GM19023 (cell line): ENCODE measurements around the gene MUS81.
"Not testable (repeated sequence)": the region's sequence is repeated elsewhere in the genome, so short reads cannot be mapped to it uniquely, and the experiment has no call there.

Experiments
- ATAC-seq: cut with Tn5 transposase; IDR thresholded peaks from one replicate; pipeline ENCODE4 v1.9.1; 2021; ENCODE audit warnings: mild to moderate bottlenecking, moderate library complexity; ENCODE audit not compliant: unreplicated experiment

The MUS81 gene, protein sequence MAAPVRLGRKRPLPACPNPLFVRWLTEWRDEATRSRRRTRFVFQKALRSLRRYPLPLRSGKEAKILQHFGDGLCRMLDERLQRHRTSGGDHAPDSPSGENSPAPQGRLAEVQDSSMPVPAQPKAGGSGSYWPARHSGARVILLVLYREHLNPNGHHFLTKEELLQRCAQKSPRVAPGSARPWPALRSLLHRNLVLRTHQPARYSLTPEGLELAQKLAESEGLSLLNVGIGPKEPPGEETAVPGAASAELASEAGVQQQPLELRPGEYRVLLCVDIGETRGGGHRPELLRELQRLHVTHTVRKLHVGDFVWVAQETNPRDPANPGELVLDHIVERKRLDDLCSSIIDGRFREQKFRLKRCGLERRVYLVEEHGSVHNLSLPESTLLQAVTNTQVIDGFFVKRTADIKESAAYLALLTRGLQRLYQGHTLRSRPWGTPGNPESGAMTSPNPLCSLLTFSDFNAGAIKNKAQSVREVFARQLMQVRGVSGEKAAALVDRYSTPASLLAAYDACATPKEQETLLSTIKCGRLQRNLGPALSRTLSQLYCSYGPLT

DNA sequence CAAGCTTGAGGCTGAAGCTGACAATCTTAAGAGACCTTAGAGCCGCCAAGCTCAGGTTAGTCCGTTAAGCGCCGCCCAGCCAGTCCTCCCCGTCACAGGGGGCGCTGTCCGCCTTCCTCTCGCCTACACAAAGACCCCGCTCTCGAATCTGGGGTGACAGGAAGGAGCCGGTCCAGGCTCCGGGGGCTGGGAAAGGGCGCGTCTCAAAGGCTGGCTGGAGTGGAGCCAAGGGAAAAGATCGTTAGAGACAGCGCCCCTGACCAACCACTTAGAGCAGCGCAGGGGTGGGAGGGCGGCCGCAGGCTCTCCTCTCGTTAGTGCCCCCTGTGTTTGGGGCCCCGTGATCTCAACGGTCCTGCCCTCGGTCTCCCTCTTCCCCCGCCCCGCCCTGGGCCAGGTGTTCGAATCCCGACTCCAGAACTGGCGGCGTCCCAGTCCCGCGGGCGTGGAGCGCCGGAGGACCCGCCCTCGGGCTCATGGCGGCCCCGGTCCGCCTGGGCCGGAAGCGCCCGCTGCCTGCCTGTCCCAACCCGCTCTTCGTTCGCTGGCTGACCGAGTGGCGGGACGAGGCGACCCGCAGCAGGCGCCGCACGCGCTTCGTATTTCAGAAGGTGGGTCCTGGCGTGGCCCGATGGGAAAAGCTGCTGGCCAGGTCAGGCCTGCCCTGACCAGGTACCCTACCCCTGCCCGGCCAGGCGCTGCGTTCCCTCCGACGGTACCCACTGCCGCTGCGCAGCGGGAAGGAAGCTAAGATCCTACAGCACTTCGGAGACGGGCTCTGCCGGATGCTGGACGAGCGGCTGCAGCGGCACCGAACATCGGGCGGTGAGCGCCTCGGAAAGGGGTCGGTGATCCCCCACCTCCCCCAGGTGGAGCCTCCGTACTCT, at the start of gene MUS81:
Gene MUS81, plus strand, starts transcription at position 156 of the 887 bp plus-strand sequence. Its CDS starts 321 bp downstream, at position 477.
- peak; percentile 30 for ATAC-seq

DNA sequence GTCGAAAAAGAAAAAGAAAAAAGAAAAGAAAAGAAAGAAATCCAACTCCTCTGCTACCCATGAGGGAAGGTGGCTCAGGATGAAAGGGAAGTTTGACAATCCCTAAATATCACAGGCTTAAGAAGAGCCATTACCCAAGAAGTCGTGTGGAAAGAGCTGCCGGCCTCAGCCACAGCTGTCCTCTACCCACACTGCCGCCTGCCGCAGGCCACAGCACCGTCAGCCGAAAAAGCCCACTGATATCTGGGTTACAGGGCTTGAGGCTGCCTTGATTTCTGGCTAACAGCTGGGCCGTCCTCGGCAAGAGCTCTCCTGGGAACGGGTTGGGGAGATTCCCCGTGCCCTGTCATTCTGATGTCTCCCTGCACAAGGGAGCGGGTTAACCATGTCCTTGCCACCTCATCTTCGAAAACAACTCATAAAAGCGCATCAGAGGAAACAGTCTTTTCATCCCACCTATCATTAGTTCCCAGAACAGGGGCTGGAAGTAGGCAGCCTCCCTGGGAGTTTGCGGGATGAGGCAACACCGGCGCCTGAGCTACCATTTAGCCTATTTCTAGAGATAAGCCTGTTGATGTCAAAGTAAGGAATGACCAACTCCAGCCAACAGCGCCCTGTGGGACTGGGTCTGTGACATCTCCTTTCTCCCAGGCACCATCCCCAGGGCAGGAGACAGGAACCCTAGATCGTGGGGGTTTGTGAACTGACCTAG, 48.3 kb upstream of the MUS81 start:
- no peak for ATAC-seq

DNA sequence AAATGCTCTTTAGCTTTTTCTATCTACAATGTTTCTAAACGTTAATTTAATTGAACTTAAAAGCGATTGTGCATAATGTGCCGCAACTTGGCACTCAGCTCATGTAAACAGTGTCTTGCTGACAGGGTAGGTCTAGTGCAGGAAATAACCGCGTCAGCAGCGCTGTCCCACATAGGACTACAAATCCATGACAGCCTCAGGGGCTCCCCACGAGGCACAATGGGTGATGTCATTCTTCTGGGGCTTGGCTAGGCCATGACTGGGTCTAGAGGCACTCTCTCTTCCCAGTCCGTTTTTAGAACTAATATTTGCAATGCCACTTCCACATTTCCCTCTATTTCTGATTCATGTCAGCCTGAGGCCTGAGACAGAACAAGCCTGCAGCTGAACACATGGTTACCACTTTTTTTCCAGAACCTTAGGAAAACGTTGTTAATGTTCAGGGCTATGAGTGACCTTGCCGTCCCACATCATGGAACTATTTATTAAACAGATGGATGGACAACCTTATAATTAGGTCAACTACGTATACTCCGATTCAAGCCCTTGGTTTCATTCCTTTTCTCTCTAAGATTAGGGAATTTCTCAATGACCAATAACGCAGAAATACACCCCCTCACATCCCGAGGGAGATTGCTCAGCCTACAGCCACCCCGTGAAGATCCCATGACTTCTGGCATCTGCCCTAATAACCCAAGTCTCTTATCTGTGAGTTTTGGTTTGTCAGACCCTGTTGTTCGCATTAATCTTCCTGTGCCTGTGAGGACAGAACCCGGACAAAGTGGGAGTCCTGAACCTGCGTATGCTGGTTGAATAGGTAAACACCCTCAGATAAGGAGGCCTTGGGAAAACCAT, 45.9 kb upstream of the MUS81 start:
- no peak for ATAC-seq

DNA sequence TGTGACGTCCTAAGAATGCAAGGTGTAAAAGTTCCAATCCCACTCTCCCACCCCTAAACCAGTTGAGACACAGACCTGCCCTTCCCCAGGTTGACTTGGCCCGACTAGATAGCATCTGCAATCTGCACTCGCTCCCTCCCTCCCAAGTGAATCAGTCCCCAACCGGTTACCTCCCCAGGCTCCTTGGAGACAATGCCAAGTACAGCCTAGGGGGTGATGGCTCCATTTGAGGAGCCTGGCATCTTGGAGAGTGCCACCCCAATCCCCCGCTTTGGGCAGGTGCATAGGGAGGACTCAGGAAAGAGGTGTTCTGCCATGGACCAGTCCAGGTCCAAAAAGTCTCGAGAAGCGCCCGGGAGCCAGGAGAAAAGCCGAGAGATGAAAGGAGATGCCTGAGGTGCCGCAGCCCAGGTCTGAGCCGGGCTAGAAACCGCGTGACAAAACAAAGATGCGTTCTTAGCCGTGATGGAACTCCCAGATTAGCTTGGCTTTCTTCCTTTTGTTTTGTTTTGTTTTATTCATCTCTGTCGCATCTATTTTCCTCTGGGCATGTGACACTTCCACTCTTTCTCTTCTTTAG, 45.2 kb upstream of the MUS81 start:
- ATAC-seq = no peak

DNA sequence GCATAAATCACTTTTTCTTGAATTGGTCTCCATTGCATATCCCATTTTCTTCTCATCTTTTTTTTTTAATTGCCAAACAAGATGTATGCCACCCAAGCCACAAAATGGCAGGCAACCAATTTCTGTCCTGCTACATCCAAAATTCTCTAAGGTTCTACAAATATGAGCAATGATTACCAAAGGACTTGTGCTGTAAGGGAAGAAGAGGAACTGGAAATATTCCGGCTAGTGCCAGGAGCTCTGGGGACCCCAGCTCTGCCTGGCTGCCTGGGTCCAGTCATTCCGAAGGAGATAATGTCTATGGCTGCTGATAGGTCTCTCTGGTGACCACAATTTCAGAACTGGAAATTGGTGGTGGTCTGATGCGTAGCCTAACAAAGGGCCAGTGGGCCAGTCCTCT, 43.5 kb upstream of the MUS81 start:
- no peak for ATAC-seq

DNA sequence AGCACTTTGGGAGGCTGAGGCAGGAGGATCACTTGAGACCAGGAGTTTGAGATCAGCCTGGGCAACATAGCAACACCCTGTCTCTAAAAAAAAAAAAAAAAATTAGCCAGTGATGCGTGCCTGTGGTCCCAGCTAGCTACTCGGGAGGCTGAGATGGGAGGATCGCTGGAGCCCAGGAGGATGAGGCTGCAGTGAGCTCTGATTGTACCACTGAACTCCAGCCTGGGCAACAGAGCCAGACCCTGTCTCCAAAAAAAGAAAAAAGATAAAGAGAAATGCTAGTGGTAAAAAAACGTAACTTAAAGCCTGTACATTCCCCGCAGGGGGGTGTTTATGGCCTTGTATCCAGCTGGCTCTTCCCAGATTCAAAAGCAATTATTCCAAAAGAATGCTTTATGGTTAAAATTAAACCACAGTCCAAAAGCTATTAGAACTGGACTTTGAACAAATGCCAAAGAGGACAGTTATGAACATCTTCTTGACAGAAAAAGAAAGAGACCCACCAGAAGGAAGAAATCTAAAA, 42.9 kb upstream of the MUS81 start:
- no peak for ATAC-seq

DNA sequence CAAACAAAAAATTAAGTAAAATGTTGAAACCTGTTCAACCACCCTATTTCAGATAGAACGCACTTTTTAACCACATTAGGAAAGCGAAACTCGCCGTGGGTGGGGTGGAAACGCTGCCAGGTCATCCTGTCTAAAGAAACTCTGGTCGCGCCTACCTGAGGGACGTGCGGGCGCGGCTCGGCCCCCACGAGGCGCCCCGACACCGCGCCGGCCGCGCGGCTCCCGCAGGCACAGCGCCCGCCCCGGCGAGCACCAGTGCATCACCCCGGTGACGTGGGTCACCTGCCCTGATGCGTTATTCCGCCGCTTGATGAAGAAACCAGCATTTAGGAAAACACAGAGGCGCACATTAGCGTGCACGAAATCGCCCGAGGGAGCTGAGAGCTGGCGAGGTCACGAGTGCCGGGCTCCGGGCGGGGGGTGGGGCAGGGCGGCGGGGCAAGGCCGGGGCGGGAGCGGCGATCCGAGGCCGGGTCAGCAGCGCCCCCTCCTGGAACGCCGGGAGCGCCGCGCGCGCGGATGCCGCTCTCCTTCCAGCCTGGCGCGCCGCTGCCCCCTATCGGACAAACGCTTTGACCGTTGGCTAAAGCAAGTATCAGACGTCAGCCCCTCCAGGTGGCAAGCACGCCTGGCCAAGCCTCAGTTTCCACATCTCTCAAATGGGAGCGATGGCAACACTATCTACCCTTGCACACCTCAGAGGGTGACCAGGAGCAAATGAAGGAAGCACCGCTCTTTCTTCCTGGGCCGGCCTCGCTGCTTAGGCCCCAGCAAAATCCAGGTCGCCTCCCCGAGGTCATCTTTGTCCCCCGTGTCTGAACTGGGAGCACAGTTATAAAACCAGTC, 42.2 kb upstream of the MUS81 start:
- no peak for ATAC-seq

DNA sequence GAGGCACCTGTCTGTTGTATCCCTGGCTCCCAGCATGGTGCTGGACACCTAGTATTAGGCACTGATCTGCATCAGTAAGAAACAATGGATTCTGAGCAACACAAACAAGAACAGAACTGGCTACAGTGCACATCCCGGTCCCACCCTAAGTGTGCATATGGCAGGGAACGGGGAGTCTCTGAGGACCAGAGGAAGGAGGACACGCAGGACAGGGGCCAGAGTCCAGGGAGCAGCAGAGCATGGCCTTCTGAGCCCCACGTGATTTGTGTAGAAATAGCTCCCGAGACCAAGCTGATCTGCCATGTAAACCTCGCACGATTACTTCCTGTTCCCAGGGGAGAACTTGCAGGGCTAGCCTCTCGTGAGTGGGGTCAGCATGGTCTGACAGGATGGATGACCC, 39.1 kb upstream of the MUS81 start:
- no peak for ATAC-seq

DNA sequence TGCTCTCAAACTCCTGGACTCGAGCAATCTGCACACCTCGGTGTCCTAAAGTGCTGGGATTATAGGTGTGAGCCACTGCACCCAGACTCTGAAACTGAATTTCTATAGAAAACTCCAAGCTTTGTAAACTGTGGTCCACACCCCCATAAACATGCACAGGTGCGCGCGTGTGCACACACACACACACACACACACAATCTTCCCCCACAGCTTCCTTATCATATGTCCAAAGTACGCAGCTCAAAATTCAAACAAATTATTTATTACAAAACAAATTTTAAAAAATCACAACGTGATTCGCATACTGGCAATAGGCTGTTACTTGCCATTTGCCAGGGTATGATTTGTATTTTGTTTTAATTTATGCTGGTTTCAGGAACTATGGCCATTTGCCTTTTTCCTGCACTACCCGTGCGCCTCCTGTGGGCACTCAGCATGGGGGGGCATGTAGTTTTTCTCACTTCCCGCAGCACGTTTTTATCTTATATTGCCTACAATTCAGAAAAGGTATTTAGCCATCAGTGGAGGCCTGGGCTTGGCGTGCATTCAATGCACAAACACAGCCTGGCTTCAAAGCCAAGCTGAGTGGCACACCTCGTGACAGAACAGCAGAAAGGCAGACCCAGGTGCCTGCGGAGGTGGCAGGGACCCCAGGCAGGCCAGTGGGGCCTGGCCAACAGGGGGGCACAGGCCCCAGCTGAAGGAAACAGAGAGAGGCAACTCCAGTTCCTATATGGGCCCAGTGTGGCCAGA, 37.3 kb upstream of the MUS81 start:
- no peak for ATAC-seq

DNA sequence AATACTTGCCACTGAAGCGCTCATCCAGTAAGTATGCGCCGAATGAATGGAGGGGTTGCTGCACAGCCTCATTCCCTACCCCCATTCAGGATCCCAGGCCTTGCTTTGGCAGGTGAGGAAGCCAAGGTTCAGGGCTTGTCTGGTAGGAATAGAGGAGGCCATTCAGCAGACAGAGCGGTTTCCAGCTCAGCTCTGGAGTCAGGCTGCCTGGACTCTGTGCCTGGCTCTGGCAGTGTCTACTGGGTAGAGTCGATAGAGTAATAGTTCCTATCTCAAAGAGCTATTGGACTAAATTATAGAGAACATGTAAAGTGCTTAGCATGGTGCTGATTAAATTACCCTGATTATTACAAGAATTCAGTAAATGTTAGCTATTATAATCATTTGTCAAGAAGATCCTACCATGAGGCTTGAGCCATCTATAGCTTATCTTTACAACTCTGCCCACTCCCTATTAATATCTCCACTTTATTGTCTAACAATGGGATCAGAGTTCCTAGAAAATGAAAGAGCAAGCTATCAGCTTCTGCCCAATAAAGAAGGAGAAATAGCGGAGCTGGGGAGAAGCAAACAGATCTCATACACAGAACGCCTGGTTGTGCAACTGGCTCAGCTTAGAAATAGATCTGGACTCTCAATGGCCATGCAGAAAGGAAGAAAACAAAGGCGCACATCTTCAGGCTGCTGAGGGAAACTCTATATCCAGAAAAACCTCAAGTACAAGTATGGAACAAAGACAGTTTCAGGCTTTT, 33.1 kb upstream of the MUS81 start:
- no peak for ATAC-seq

DNA sequence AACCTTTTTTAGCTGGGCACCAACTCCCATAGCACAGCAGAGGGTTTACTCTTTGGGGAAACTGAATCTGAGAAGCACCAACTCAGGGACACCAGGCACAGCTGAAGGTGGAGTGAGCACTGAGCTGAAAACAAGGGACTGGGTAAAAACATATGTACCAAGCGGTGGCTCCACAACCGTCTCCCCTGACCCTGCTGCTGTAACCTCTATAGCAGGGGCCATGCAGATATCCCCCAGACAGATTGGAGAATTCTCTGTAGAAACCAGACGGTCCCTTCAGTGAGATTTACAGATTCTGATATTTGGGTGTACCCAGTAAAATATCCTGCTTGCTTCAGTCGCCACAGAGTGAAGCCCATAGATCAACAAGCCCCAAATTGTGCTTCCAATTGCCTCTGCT, 30.8 kb upstream of the MUS81 start:
- ATAC-seq = no peak

DNA sequence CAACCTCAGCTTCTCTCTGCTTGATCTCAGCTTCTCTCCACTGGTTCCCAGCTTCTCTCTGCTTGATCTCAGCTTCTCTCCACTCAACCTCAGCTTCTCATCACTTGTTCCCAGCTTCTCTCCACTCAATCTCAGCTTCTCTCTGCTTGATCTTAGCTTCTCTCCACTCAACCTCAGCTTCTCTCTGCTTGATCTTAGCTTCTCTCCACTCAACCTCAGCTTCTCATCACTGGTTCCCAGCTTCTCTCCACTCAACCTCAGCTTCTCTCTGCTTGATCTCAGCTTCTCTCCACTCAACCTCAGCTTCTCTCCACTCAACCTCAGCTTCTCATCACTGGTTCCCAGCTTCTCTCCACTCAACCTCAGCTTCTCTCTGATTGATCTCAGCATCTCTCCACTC, 28.0 kb upstream of the MUS81 start:
- ATAC-seq = not testable (repeated sequence)

DNA sequence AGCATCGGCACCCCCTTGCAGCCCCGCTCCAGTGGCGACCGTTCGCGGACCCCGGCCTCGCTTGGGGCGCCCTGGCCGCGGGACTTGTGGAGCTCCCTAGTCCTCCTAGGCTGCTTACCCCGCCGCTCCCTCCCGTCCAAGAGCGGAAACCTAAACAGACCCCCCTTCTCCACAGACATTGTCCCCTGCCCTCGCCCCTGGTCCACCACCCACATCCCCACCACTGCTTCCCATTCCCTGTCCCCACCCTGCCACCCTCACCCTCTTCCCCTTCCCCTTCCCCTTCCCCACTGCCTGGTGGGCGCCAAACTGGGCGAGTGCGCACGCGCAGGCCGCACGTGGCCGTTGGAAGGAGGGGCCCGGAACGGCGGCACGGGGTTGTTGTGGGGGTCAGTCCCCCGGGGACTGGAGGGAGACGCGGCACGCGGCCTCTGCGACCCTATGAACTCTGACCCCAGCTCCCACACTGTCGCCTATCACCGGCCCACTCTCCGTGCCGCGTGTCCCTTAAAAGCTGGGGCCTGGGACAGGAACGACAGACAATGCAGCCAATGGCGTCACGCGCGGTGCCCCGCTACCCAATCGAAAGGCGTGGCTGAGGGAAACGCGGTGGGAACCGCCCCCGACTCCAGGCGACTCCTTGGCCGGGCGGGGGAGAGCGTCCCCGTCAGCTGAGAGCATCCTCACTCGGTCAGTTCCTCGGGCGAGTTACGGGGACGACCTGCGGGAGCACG, 26.8 kb upstream of the MUS81 start, which contains the start of gene SNX32:
Gene SNX32, plus strand, starts transcription at position 667 of the 734 bp plus-strand sequence. CDS start 103 bp downstream, outside the sequence.
- peak; percentile 93 for ATAC-seq

DNA sequence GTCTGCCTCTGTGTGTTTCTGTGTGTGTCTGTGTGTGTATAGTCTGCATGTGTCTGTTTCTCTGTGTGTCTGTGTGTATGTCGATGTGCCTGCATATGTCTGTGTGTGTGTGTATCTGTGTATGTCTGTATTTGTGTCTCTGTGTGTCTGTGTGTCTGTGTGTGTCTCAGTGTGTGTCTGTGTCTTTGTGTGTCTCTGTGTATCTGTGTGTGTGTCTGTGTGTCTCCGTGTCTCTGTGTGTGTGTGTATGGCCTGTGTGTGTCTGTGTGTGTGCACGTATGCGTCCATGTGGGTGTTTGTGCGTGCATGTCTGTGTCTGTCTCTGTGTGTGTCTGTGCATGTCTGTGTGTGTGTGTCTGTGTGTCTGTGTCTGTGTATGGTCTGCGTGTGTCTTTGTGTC, 26.0 kb upstream of the MUS81 start:
- ATAC-seq = no peak

DNA sequence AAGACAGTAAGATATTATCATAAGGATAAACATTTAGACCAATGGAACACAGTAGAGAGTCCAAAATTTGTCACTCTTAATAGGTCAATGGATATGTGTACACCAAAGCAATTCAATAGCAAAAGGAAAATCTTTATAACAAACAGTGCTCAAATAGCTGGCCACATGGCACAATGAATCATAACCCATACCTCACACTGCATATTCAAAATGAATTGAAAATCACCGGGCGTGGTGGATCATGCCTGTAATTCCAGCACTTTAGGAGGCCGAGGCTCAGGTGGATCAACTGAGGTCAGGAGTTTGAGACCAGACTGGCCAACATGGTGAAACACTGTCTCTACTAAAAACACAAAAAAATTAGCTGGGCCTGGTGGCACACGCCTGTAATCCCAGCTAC, 18.1 kb upstream of the MUS81 start:
- no peak for ATAC-seq

DNA sequence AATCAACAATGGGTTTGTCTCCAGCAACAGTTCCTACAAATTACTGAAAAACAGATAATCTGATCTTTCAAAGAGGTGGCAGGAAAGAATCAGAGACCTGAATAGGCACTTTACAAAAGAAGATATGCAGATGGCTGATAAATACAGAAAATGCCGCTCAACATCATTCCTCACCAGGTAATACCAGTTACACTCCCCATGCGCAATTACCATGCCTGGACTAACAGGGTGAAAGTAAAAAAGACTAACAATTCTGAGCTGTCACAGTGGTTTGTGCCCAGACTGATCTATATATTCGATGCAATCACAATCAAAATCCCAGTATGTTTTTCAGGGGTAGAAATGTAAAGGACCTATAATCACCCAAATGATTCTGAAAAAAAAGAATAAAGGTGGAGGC, 16.4 kb upstream of the MUS81 start:
- no peak for ATAC-seq
